Spleen (tissue), 3 donors: ENCODE measurements around the gene TTC7B.

Experiments
- POLR2A ChIP-seq, 3 donors: fragments of 450-650 bp; IDR thresholded peaks; one replicate each; pipeline ENCODE4 v1.5.1; 2017; ENCODE audit warnings: antibody characterized with exemption in 3 of 3, mild to moderate bottlenecking in 1 of 3
- POLR2AphosphoS5 ChIP-seq, 3 donors: sonication (generic); formaldehyde crosslinking; IDR thresholded peaks; one replicate each; pipeline ENCODE4 v1.5.1; 2017; ENCODE audit warnings: antibody characterized with exemption in 3 of 3

GRCh38 chr14:90540437-90540836, 275.8 kb downstream of the TTC7B start:
- no peak for TF ChIP-seq POLR2A (IDR thresholded peaks at IDR 0.05)
- TF ChIP-seq POLR2AphosphoS5 (IDR thresholded peaks at IDR 0.05), result no peak
